ENCODE results near the gene NUDT8. TPM values are rescaled to one million over a fixed set of nuclear protein-coding genes. Genes with fewer than 3 reads are reported as not detected.

NUDT8 gene
- total and polyA plus RNA-seq, 10 of the 15 experiments (the other 5 are each of a cell fraction or from before 2014, with no cell fraction given) = 0.32 to 18.2 (median 9.8) TPM

GRCh38 chr11:67577951-67578350, 51.8 kb downstream of the NUDT8 start (continued):
- TF ChIP-seq PBX3 (IDR thresholded peaks at IDR 0.05; ENCODE audit: insufficient replicate concordance, low read depth, low read length) (no peak), ASH2L (IDR thresholded peaks at IDR 0.05; ENCODE audit: borderline replicate concordance, low read depth) (no peak), NFIC (IDR thresholded peaks at IDR 0.05; ENCODE audit: low read depth, low read length) (no peak), CHD4 (IDR thresholded peaks at IDR 0.05) (no peak), FOS (IDR thresholded peaks at IDR 0.05; ENCODE audit: borderline replicate concordance, extremely low read depth, insufficient read length) (no peak)

Small RNAs within 50 kb of the gene (small RNA-seq; reads per million reads assigned to genes)
- gene AP003385.3 = not detected

Other genes starting within 250 kb of the NUDT8 start
Only the 7 nearest of the 19 such genes appear.
- 36.2 and 45.5 TPM in 2 replicates for gene CDK2AP2, start 121.8 kb downstream of the NUDT8 start, total RNA-seq (2014; rRNA removed)
- 17.2 and 19.2 TPM in 2 replicates for gene CDK2AP2, start 121.8 kb downstream of the NUDT8 start, total RNA-seq (2014; rRNA removed; fragmentation: Illumina TruSeq; extraction: Trizol)
- 58.8 and 60.7 TPM in 2 replicates for gene CDK2AP2, start 121.8 kb downstream of the NUDT8 start, total RNA-seq (2021)
- 6.7 and 15.9 TPM in 2 replicates for gene CDK2AP2, start 121.8 kb downstream of the NUDT8 start, polyA plus RNA-seq (2011; rRNA removed)
- gene CDK2AP2, start 121.8 kb downstream of the NUDT8 start, polyA plus RNA-seq (2014; fragmentation: Illumina TruSeq; extraction: Trizol) = 5.8 and 36.3 TPM in 2 replicates
- 10 to 100 TPM in 1 of 2 experiments, 1 to 10 TPM in 1; 8.0 to 18.0 TPM for gene CDK2AP2, start 121.8 kb downstream of the NUDT8 start, polyA plus RNA-seq (2014; fragmentation: Nextera tagmentation; extraction: Ambion mirVana)
- gene CDK2AP2, start 121.8 kb downstream of the NUDT8 start, polyA plus RNA-seq (2014; rRNA removed) = 51.4 and 55.4 TPM in 2 replicates
- 100 to 1,000 TPM; 150 to 177 TPM for gene CDK2AP2, start 121.8 kb downstream of the NUDT8 start, polyA plus RNA-seq (2016; fragmentation: Nextera tagmentation; extraction: Ambion mirVana)
- not detected in 2 replicates for gene CABP2, start 106.5 kb downstream of the NUDT8 start, total RNA-seq (2014; rRNA removed)
- not detected in 2 replicates for gene CABP2, start 106.5 kb downstream of the NUDT8 start, total RNA-seq (2014; rRNA removed; fragmentation: Illumina TruSeq; extraction: Trizol)
- gene CABP2, start 106.5 kb downstream of the NUDT8 start, total RNA-seq (2021) = not detected in 2 replicates
- not detected in 2 replicates for gene CABP2, start 106.5 kb downstream of the NUDT8 start, polyA plus RNA-seq (2011; rRNA removed)
- not detected in 2 replicates for gene CABP2, start 106.5 kb downstream of the NUDT8 start, polyA plus RNA-seq (2014; fragmentation: Illumina TruSeq; extraction: Trizol)
- gene CABP2, start 106.5 kb downstream of the NUDT8 start, polyA plus RNA-seq (2014; fragmentation: Nextera tagmentation; extraction: Ambion mirVana) = not detected
- not detected in 2 replicates for gene CABP2, start 106.5 kb downstream of the NUDT8 start, polyA plus RNA-seq (2014; rRNA removed)
- not detected for gene CABP2, start 106.5 kb downstream of the NUDT8 start, polyA plus RNA-seq (2016; fragmentation: Nextera tagmentation; extraction: Ambion mirVana)
- 1,623 and 1,788 TPM in 2 replicates for gene GSTP1, start 46.1 kb downstream of the NUDT8 start, total RNA-seq (2014; rRNA removed)
- 587 and 627 TPM in 2 replicates for gene GSTP1, start 46.1 kb downstream of the NUDT8 start, total RNA-seq (2014; rRNA removed; fragmentation: Illumina TruSeq; extraction: Trizol)
- gene GSTP1, start 46.1 kb downstream of the NUDT8 start, total RNA-seq (2021) = 831 and 852 TPM in 2 replicates
- gene GSTP1, start 46.1 kb downstream of the NUDT8 start, polyA plus RNA-seq (2011; rRNA removed) = 511 and 1,079 TPM in 2 replicates
- gene GSTP1, start 46.1 kb downstream of the NUDT8 start, polyA plus RNA-seq (2014; fragmentation: Illumina TruSeq; extraction: Trizol) = 158 and 501 TPM in 2 replicates
- gene GSTP1, start 46.1 kb downstream of the NUDT8 start, polyA plus RNA-seq (2014; fragmentation: Nextera tagmentation; extraction: Ambion mirVana) = 100 to 1,000 TPM; 469 to 685 TPM
- gene GSTP1, start 46.1 kb downstream of the NUDT8 start, polyA plus RNA-seq (2014; rRNA removed) = 1,173 and 1,340 TPM in 2 replicates
- 1,000 to 10,000 TPM; 1,222 to 1,443 TPM for gene GSTP1, start 46.1 kb downstream of the NUDT8 start, polyA plus RNA-seq (2016; fragmentation: Nextera tagmentation; extraction: Ambion mirVana)
- gene NDUFV1, start 23.0 kb downstream of the NUDT8 start, total RNA-seq (2014; rRNA removed) = 301 and 330 TPM in 2 replicates
- gene NDUFV1, start 23.0 kb downstream of the NUDT8 start, total RNA-seq (2014; rRNA removed; fragmentation: Illumina TruSeq; extraction: Trizol) = 162 and 166 TPM in 2 replicates
- gene NDUFV1, start 23.0 kb downstream of the NUDT8 start, total RNA-seq (2021) = 310 and 312 TPM in 2 replicates
- gene NDUFV1, start 23.0 kb downstream of the NUDT8 start, polyA plus RNA-seq (2011; rRNA removed) = 97.9 and 184 TPM in 2 replicates
- gene NDUFV1, start 23.0 kb downstream of the NUDT8 start, polyA plus RNA-seq (2014; fragmentation: Illumina TruSeq; extraction: Trizol) = 37.6 and 129 TPM in 2 replicates
- gene NDUFV1, start 23.0 kb downstream of the NUDT8 start, polyA plus RNA-seq (2014; fragmentation: Nextera tagmentation; extraction: Ambion mirVana) = 10 to 100 TPM in 1 of 2 experiments, 1 to 10 TPM in 1; 8.2 to 51.7 TPM
- 277 and 312 TPM in 2 replicates for gene NDUFV1, start 23.0 kb downstream of the NUDT8 start, polyA plus RNA-seq (2014; rRNA removed)
- 100 to 1,000 TPM; 348 to 380 TPM for gene NDUFV1, start 23.0 kb downstream of the NUDT8 start, polyA plus RNA-seq (2016; fragmentation: Nextera tagmentation; extraction: Ambion mirVana)
- 0.22 and 0.23 TPM in 2 replicates for gene TBX10, start 9.8 kb upstream of the NUDT8 start, total RNA-seq (2014; rRNA removed)
- 0.18 TPM in 1 of 2 replicates, not detected in the other for gene TBX10, start 9.8 kb upstream of the NUDT8 start, total RNA-seq (2014; rRNA removed; fragmentation: Illumina TruSeq; extraction: Trizol)
- 0.16 and 0.26 TPM in 2 replicates for gene TBX10, start 9.8 kb upstream of the NUDT8 start, total RNA-seq (2021)
- not detected in 2 replicates for gene TBX10, start 9.8 kb upstream of the NUDT8 start, polyA plus RNA-seq (2011; rRNA removed)
- gene TBX10, start 9.8 kb upstream of the NUDT8 start, polyA plus RNA-seq (2014; fragmentation: Illumina TruSeq; extraction: Trizol) = 0.10 and 0.16 TPM in 2 replicates
- gene TBX10, start 9.8 kb upstream of the NUDT8 start, polyA plus RNA-seq (2014; fragmentation: Nextera tagmentation; extraction: Ambion mirVana) = not detected
- gene TBX10, start 9.8 kb upstream of the NUDT8 start, polyA plus RNA-seq (2014; rRNA removed) = 0.15 and 0.44 TPM in 2 replicates
- gene TBX10, start 9.8 kb upstream of the NUDT8 start, polyA plus RNA-seq (2016; fragmentation: Nextera tagmentation; extraction: Ambion mirVana) = under 1 TPM in 1 of 2 experiments, not detected in 1; 0.17 TPM
- gene ACY3, start 20.8 kb upstream of the NUDT8 start, total RNA-seq (2014; rRNA removed) = 20.2 and 27.8 TPM in 2 replicates
- gene ACY3, start 20.8 kb upstream of the NUDT8 start, total RNA-seq (2014; rRNA removed; fragmentation: Illumina TruSeq; extraction: Trizol) = 12.2 and 12.8 TPM in 2 replicates
- gene ACY3, start 20.8 kb upstream of the NUDT8 start, total RNA-seq (2021) = 23.5 and 24.3 TPM in 2 replicates
- 0.33 and 0.83 TPM in 2 replicates for gene ACY3, start 20.8 kb upstream of the NUDT8 start, polyA plus RNA-seq (2011; rRNA removed)
- gene ACY3, start 20.8 kb upstream of the NUDT8 start, polyA plus RNA-seq (2014; fragmentation: Illumina TruSeq; extraction: Trizol) = 6.3 and 17.8 TPM in 2 replicates
- gene ACY3, start 20.8 kb upstream of the NUDT8 start, polyA plus RNA-seq (2014; fragmentation: Nextera tagmentation; extraction: Ambion mirVana) = 10 to 100 TPM; 13.1 to 14.4 TPM
- 30.7 and 36.1 TPM in 2 replicates for gene ACY3, start 20.8 kb upstream of the NUDT8 start, polyA plus RNA-seq (2014; rRNA removed)
- gene ACY3, start 20.8 kb upstream of the NUDT8 start, polyA plus RNA-seq (2016; fragmentation: Nextera tagmentation; extraction: Ambion mirVana) = 10 to 100 TPM; 16.8 to 22.4 TPM
- gene ALDH3B2, start 44.7 kb upstream of the NUDT8 start, total RNA-seq (2014; rRNA removed) = 0.16 and 0.17 TPM in 2 replicates
- not detected in 2 replicates for gene ALDH3B2, start 44.7 kb upstream of the NUDT8 start, total RNA-seq (2014; rRNA removed; fragmentation: Illumina TruSeq; extraction: Trizol)
- not detected in 2 replicates for gene ALDH3B2, start 44.7 kb upstream of the NUDT8 start, total RNA-seq (2021)
- gene ALDH3B2, start 44.7 kb upstream of the NUDT8 start, polyA plus RNA-seq (2011; rRNA removed) = not detected in 2 replicates
- 0.09 TPM in 1 of 2 replicates, not detected in the other for gene ALDH3B2, start 44.7 kb upstream of the NUDT8 start, polyA plus RNA-seq (2014; fragmentation: Illumina TruSeq; extraction: Trizol)
- not detected for gene ALDH3B2, start 44.7 kb upstream of the NUDT8 start, polyA plus RNA-seq (2014; fragmentation: Nextera tagmentation; extraction: Ambion mirVana)
- gene ALDH3B2, start 44.7 kb upstream of the NUDT8 start, polyA plus RNA-seq (2014; rRNA removed) = not detected in 2 replicates
- not detected for gene ALDH3B2, start 44.7 kb upstream of the NUDT8 start, polyA plus RNA-seq (2016; fragmentation: Nextera tagmentation; extraction: Ambion mirVana)